ENCODE measurements around the gene CCDC86. TPM values are rescaled to one million over a fixed set of nuclear protein-coding genes. Genes with fewer than 3 reads are reported as not detected.

Gene CCDC86
- total and polyA plus RNA-seq, 2 of the 4 experiments (the other 2 are of a cell fraction): 9.5 to 34.0 TPM

DNA sequence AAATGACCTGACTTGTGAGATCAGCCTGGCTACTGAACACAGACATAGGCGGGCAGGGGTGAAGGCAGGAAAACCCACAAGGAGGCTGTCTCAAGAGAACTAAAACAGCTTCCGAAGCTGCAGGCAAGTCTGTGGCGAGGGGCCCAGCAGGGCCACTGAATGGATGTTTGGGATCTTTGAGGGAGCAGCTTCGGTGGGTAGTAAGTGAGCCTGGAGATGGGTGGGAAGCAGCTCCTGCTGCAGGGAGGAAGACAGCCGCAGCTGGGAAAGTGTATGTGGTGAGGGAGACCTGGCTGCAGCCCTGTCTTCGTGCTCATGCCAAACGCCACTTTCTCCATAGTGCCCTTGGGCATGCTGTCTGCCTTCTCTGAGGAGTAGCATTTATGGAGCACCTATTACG is 3.4 kb downstream of the CCDC86 start:
- Histone ChIP-seq H3K4me1 (ENCODE audit: control insufficient read depth, insufficient read depth, low read length) (peaks cover 25% of the 10 kb centered on the region), H3K4ac (ENCODE audit: low read depth, low read length) (no peak overlapping the region), H3K4me3 (ENCODE audit: insufficient read depth, low read depth, low read length) (no peak overlapping the region), H3K27ac (ENCODE audit: insufficient read depth, low read length) (no peak overlapping the region), H2BK15ac (ENCODE audit: low read depth, low read length) (no peak overlapping the region), H2AK9ac (replicated peaks; ENCODE audit: low read depth, low read length, poor library complexity) (no peak overlapping the region), H3K9me1 (ENCODE audit: insufficient read depth, low read length) (peaks cover 11% of the 10 kb centered on the region), H2AK5ac (ENCODE audit: low read depth, low read length) (no peak overlapping the region), H2BK5ac (ENCODE audit: low read depth, low read length, poor library complexity, severe bottlenecking) (no peak overlapping the region), H4K8ac (ENCODE audit: low read depth in 2 of 2, low read length in 2 of 2) (no peak overlapping the region), H3K9me3 (ENCODE audit: control insufficient read depth, insufficient read depth, low read length) (no peaks in the 10 kb centered on the region), H3K14ac (replicated peaks; ENCODE audit: low read depth, low read length) (no peak overlapping the region), H4K20me1 (ENCODE audit: insufficient read depth, low read length) (0 out of 2 replicates have a peak, but pooled peaks cover 12% of the 10 kb centered on the region), H2BK120ac (ENCODE audit: low read depth, low read length) (no peak overlapping the region), H4K91ac (ENCODE audit: insufficient read depth, low read depth, low read length) (no peak overlapping the region), H3K36me3 (ENCODE audit: control insufficient read depth, insufficient read depth, low read length) (peaks cover 20% of the 10 kb centered on the region), H3K27me3 (ENCODE audit: control insufficient read depth, insufficient read depth, low read length) (no peaks in the 10 kb centered on the region), H3K18ac (ENCODE audit: low read depth, low read length) (no peak overlapping the region), H3K79me1 (ENCODE audit: low read depth in 1 of 2, low read length in 2 of 2) (peaks cover 19 to 53% of the 10 kb centered on the region in 2 experiments), H3K9ac (ENCODE audit: low read depth, low read length) (no peak overlapping the region), H4K5ac (ENCODE audit: low read depth, low read length) (no peak overlapping the region), H3K56ac (ENCODE audit: extremely low read depth, insufficient read depth, low read length) (no peak overlapping the region), H3K23ac (ENCODE audit: low read depth, low read length) (no peak overlapping the region), H2AFZ (replicated peaks; ENCODE audit: low read length, poor library complexity) (no peak overlapping the region), H3K4me2 (ENCODE audit: low read depth, low read length) (no peak overlapping the region), H2BK20ac (ENCODE audit: low read depth, low read length) (no peak overlapping the region)
- ChIA-PET CTCF (no interaction called here), POLR2A (ENCODE audit: unreplicated experiment) (no interaction called here)
- no peak for TF ChIP-seq RCOR1 (IDR thresholded peaks at IDR 0.05; ENCODE audit: insufficient replicate concordance, low read length)
- TF ChIP-seq, protein P1, sequence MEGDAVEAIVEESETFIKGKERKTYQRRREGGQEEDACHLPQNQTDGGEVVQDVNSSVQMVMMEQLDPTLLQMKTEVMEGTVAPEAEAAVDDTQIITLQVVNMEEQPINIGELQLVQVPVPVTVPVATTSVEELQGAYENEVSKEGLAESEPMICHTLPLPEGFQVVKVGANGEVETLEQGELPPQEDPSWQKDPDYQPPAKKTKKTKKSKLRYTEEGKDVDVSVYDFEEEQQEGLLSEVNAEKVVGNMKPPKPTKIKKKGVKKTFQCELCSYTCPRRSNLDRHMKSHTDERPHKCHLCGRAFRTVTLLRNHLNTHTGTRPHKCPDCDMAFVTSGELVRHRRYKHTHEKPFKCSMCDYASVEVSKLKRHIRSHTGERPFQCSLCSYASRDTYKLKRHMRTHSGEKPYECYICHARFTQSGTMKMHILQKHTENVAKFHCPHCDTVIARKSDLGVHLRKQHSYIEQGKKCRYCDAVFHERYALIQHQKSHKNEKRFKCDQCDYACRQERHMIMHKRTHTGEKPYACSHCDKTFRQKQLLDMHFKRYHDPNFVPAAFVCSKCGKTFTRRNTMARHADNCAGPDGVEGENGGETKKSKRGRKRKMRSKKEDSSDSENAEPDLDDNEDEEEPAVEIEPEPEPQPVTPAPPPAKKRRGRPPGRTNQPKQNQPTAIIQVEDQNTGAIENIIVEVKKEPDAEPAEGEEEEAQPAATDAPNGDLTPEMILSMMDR (conservative IDR thresholded peaks at IDR 0.05; ENCODE audit: low read depth, low read length): no peak
- TF ChIP-seq SMC3 (IDR thresholded peaks at IDR 0.05; ENCODE audit: low read depth, low read length): no peak
- TF ChIP-seq, protein P2, sequence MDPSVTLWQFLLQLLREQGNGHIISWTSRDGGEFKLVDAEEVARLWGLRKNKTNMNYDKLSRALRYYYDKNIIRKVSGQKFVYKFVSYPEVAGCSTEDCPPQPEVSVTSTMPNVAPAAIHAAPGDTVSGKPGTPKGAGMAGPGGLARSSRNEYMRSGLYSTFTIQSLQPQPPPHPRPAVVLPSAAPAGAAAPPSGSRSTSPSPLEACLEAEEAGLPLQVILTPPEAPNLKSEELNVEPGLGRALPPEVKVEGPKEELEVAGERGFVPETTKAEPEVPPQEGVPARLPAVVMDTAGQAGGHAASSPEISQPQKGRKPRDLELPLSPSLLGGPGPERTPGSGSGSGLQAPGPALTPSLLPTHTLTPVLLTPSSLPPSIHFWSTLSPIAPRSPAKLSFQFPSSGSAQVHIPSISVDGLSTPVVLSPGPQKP (IDR thresholded peaks at IDR 0.05; ENCODE audit: borderline replicate concordance, low read depth, low read length): no peak
- TF ChIP-seq NFE2L2 (IDR thresholded peaks at IDR 0.05; ENCODE audit: low read depth, low read length): no peak
- no peak for TF ChIP-seq RFX5 (IDR thresholded peaks at IDR 0.05; ENCODE audit: low read depth, low read length)
- TF ChIP-seq CEBPB (IDR thresholded peaks at IDR 0.05; ENCODE audit: low read depth, low read length): no peak
- TF ChIP-seq MAFK (IDR thresholded peaks at IDR 0.05; ENCODE audit: low read depth, low read length): no peak
- no peak for TF ChIP-seq FOS (IDR thresholded peaks at IDR 0.05; ENCODE audit: low read depth, low read length)
- TF ChIP-seq POLR2A (IDR thresholded peaks at IDR 0.05; ENCODE audit: low read depth, low read length): no peak
- TF ChIP-seq RAD21 (IDR thresholded peaks at IDR 0.05; ENCODE audit: low read length): no peak
- no peak for TF ChIP-seq BHLHE40 (IDR thresholded peaks at IDR 0.05; ENCODE audit: low read depth, low read length)
- TF ChIP-seq CHD1 (IDR thresholded peaks at IDR 0.05; ENCODE audit: low read depth, low read length): no peak
- TF ChIP-seq MXI1 (IDR thresholded peaks at IDR 0.05; ENCODE audit: borderline replicate concordance, low read depth, low read length): no peak
- TF ChIP-seq MAZ (IDR thresholded peaks at IDR 0.05; ENCODE audit: borderline replicate concordance, low read depth, low read length): no peak
- TF ChIP-seq, protein P3, sequence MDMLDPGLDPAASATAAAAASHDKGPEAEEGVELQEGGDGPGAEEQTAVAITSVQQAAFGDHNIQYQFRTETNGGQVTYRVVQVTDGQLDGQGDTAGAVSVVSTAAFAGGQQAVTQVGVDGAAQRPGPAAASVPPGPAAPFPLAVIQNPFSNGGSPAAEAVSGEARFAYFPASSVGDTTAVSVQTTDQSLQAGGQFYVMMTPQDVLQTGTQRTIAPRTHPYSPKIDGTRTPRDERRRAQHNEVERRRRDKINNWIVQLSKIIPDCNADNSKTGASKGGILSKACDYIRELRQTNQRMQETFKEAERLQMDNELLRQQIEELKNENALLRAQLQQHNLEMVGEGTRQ (IDR thresholded peaks at IDR 0.05; ENCODE audit: low read depth, low read length): no peak
- DNase-seq (no peak), ATAC-seq (ENCODE audit: low read depth) (no peak)
- dilution Hi-C loops (cut with HindIII; ENCODE audit: low sequenced_read_pairs, unreplicated experiment): no loop called here
- in situ Hi-C loops (cut with MboI; ENCODE audit: low sequenced_read_pairs): no loop called here
- 100% methylated on average over 4 of the region's 8 CpGs; no CpG with 5 or more reads in 1 of the 2 experiments for WGBS, 2 experiments (ENCODE audit: extremely low coverage in 2 of 2, insufficient read length in 1 of 2)
- intact Hi-C loops (cut with micrococcal nuclease): no loop called here
- BruUV-seq (replicated peaks): no TSS peak

Measured in IMR-90 (cell line).